GM23338 (cell line): ENCODE measurements around the gene CLDN15. TPM values are rescaled to one million over a fixed set of nuclear protein-coding genes. Genes with fewer than 3 reads are reported as not detected.

Source experiments
- ATAC-seq: fragments of 200-7000 bp; cut with Tn5 transposase; 3 replicates; pipeline ENCODE4 v1.9.1; 2020
- DNase-seq: peaks from one replicate; pipeline ENCODE4 v3.0.0-alpha.2; 2015; ENCODE audit warnings: low spot score
- H2AFZ ChIP-seq: fragments of 200-600 bp; sonication (generic); 2 replicates; pipeline ENCODE4 v1.8.0; 2016; ENCODE audit warnings: antibody characterized with exemption, mild to moderate bottlenecking, moderate library complexity
- H3F3A ChIP-seq: fragments of 200-600 bp; sonication (generic); replicated peaks from 2 replicates; pipeline ENCODE4 v1.8.0; 2017; ENCODE audit warnings: antibody characterized with exemption, mixed run types, low read depth
- H3K27ac ChIP-seq: fragments of 200-600 bp; sonication (generic); 2 replicates; pipeline ENCODE4 v1.6.1; 2016; ENCODE audit warnings: low read depth
- H3K27me3 ChIP-seq: fragments of 200-600 bp; sonication (generic); 2 replicates; pipeline ENCODE4 v1.8.0; 2016; ENCODE audit warnings: mild to moderate bottlenecking, mixed run types, moderate library complexity; ENCODE audit not compliant: insufficient read depth
- H3K36me3 ChIP-seq: fragments of 200-600 bp; sonication (generic); 2 replicates; pipeline ENCODE4 v1.8.0; 2016; ENCODE audit warnings: mild to moderate bottlenecking; ENCODE audit not compliant: insufficient read depth
- H3K4me1 ChIP-seq: fragments of 200-600 bp; sonication (generic); 2 replicates; pipeline ENCODE4 v1.8.0; 2016; ENCODE audit warnings: mild to moderate bottlenecking, moderate library complexity; ENCODE audit not compliant: insufficient read depth
- H3K4me2 ChIP-seq: fragments of 200-600 bp; sonication (generic); 2 replicates; pipeline ENCODE4 v1.7.1; 2017; ENCODE audit warnings: mixed run types
- H3K4me3 ChIP-seq: fragments of 200-600 bp; sonication (generic); 2 replicates; pipeline ENCODE4 v1.6.1; 2016; ENCODE audit warnings: mixed run types
- H3K79me2 ChIP-seq: fragments of 200-600 bp; sonication (generic); replicated peaks from 2 replicates; pipeline ENCODE4 v1.8.0; 2017; ENCODE audit warnings: mild to moderate bottlenecking; ENCODE audit not compliant: insufficient read depth
- H3K9me2 ChIP-seq: fragments of 200-600 bp; sonication (generic); 2 replicates; pipeline ENCODE4 v1.8.0; 2017; ENCODE audit not compliant: insufficient read depth
- H4K20me1 ChIP-seq: fragments of 200-600 bp; sonication (generic); replicated peaks from 2 replicates; pipeline ENCODE4 v1.8.0; 2017; ENCODE audit warnings: mild to moderate bottlenecking; ENCODE audit not compliant: insufficient read depth
- H3K27ac Mint-ChIP-seq: 2 replicates; pipeline ENCODE4 v1.8.0; 2020; ENCODE audit warnings: inconsistent platforms, mild to moderate bottlenecking, moderate library complexity, mixed read lengths
- H3K27me3 Mint-ChIP-seq: 3 replicates; pipeline ENCODE4 v1.8.0; 2022; ENCODE audit warnings: low read depth, mild to moderate bottlenecking, moderate library complexity, mixed read lengths, inconsistent platforms; ENCODE audit not compliant: insufficient read depth, poor library complexity
- H3K36me3 Mint-ChIP-seq: 3 replicates; pipeline ENCODE4 v1.8.0; 2021; ENCODE audit warnings: low read depth, mild to moderate bottlenecking, inconsistent platforms, moderate library complexity, mixed read lengths
- H3K4me1 Mint-ChIP-seq: 3 replicates; pipeline ENCODE4 v1.8.0; 2020; ENCODE audit warnings: mild to moderate bottlenecking, inconsistent platforms, mixed read lengths
- H3K4me3 Mint-ChIP-seq: 3 replicates; pipeline ENCODE4 v1.8.0; 2021; ENCODE audit warnings: moderate library complexity, mild to moderate bottlenecking, inconsistent platforms, mixed read lengths
- H3K9me3 Mint-ChIP-seq: 3 replicates; pipeline ENCODE4 v1.8.0; 2020; ENCODE audit warnings: moderate library complexity, mild to moderate bottlenecking, inconsistent platforms, mixed read lengths
- CREB1 ChIP-seq: fragments of 250-450 bp; sonication (Bioruptor Pico); IDR thresholded peaks from 2 replicates; pipeline ENCODE4 v1.5.0; 2020; ENCODE audit warnings: low read depth, mild to moderate bottlenecking, moderate library complexity
- EZH2 ChIP-seq: fragments of 200-600 bp; sonication (generic); IDR thresholded peaks from one replicate; pipeline ENCODE4 v1.8.0; 2017; ENCODE audit warnings: antibody characterized with exemption, mild to moderate bottlenecking, low read depth; ENCODE audit not compliant: unreplicated experiment
- EZH2phosphoT487 ChIP-seq: fragments of 200-600 bp; sonication (generic); IDR thresholded peaks from one replicate; pipeline ENCODE4 v1.8.1; 2018; ENCODE audit warnings: antibody characterized with exemption; ENCODE audit not compliant: unreplicated experiment
- JUNB ChIP-seq: IDR thresholded peaks from one replicate; pipeline ENCODE4 v1.6.1; 2016; ENCODE audit warnings: antibody characterized with exemption; ENCODE audit not compliant: unreplicated experiment
- NANOG ChIP-seq: IDR thresholded peaks from 2 replicates; pipeline ENCODE4 v1.6.1; 2016; ENCODE audit warnings: antibody characterized with exemption, borderline replicate concordance
- STAT1 ChIP-seq: IDR thresholded peaks from one replicate; pipeline ENCODE4 v1.6.1; 2016; ENCODE audit warnings: antibody characterized with exemption; ENCODE audit not compliant: unreplicated experiment
- ZNF114 ChIP-seq: fragments of 250-450 bp; sonication (Bioruptor Pico); IDR thresholded peaks from 2 replicates; pipeline ENCODE4 v1.5.0; 2020; ENCODE audit warnings: mild to moderate bottlenecking, moderate library complexity
- polyA plus RNA-seq: library from polyadenylated mRNA; unstranded; fragments of >200 nt; fragmentation: Nextera tagmentation; extraction: Ambion mirVana; gene quantifications from 2 replicates; pipeline ENCODE4 v1.2.1, GENCODE V29; 2016
- total RNA-seq: library from RNA; depleted of rRNA; stranded (reverse); fragments of >200 nt; shearing (Covaris generic); gene quantifications from 2 replicates; pipeline ENCODE4 v1.2.3, GENCODE V29; 2014
- TF ChIP-seq, protein P1 (sequence below): IDR thresholded peaks from 2 replicates; pipeline ENCODE4 v1.6.1; 2016; ENCODE audit warnings: antibody characterized with exemption
- TF ChIP-seq, protein P2 (sequence below), 2 experiments: fragments of 200-600 bp in 1 of 2; sonication (generic) in 1 of 2; conservative IDR thresholded peaks; 2 replicates each; pipeline versions ENCODE4 v1.5.1 to v1.6.1; 2016 to 2017; ENCODE audit warnings: antibody characterized with exemption in 2 of 2, low read depth in 2 of 2, mild to moderate bottlenecking in 2 of 2, moderate library complexity in 1 of 2
- TF ChIP-seq, protein P3 (sequence below): fragments of 250-450 bp; sonication (Bioruptor Pico); IDR thresholded peaks from 2 replicates; pipeline ENCODE4 v1.5.0; 2020; ENCODE audit warnings: mild to moderate bottlenecking, moderate library complexity

CLDN15 gene
- total and polyA plus RNA-seq, 2 experiments from 2014 or later = 3.6 to 4.1 TPM

DNA sequence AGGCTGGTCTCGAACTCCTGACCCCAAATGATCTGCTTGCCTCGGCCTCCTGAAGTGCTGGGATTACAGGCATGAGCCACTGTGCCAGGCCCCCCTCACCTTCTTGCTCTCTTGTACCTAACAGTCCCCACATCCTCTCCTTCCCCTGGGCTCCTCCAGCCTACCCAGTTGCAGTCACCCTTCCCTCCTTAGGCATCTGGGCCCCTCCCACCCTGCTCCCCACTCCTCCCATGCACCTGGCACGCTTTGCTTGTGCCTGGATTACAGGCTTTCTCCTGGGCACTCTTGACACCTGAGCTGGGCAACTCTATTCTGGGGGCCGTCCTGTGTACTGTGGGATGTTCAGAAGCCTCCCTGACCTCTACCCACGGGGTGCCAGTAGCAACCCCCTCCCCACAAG lies 3.0 kb downstream of the CLDN15 start (continued):
- TF ChIP-seq, protein P1, sequence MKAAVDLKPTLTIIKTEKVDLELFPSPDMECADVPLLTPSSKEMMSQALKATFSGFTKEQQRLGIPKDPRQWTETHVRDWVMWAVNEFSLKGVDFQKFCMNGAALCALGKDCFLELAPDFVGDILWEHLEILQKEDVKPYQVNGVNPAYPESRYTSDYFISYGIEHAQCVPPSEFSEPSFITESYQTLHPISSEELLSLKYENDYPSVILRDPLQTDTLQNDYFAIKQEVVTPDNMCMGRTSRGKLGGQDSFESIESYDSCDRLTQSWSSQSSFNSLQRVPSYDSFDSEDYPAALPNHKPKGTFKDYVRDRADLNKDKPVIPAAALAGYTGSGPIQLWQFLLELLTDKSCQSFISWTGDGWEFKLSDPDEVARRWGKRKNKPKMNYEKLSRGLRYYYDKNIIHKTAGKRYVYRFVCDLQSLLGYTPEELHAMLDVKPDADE = no peak
- TF ChIP-seq EZH2phosphoT487 = no peak
- TF ChIP-seq ZNF114 (CRISPR knock-in tag) = no peak
- TF ChIP-seq CREB1 (CRISPR knock-in tag) = no peak
- no peak for TF ChIP-seq EZH2

DNA sequence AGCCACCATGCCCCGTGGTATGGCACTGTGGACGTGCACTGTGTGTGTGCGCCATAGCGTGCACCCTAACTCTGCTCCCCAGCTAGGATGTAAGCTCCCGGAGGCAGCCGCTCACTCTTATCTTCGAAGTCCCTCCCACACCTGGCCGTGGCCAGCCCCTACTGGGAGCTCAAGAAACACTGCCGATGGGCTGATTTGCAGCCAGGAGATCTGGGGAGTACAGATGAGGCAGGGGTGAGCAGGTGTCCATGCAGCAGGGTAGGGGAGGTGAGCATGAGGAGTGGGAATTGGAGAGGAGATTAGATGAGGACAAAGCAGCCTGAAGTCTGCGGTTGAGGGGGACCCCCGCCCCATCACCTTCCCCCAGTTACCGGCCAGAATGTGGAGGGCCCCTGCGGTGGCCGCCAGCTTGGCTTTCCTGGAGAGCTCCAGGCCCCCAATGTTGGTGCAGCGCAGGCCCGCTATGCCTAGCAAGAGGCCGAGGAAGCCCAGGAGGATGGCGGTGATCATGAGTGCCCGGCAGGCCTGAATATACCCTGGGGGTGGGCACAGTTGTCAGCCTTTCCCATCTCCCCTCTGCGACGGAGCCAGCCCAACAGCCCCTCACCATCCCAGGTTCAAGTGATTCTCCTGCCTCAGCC lies 3.6 kb downstream of the CLDN15 start:
- no peaks in the 10 kb centered on the region for H3K27me3 ChIP-seq
- Mint-ChIP-seq H3K27me3 (peaks cover 17% of the 10 kb centered on the region), H3K9me3 (no peaks in the 10 kb centered on the region), H3K4me1 (peaks cover 36% of the 10 kb centered on the region), H3K36me3 (peaks cover 8% of the 10 kb centered on the region), H3K4me3 (no peak overlapping the region; the same call in 2 of the 3 replicates), H3K27ac (no peak overlapping the region)
- H3K4me1 ChIP-seq = peaks cover 43% of the 10 kb centered on the region
- no peak overlapping the region for H3K27ac ChIP-seq
- H3K36me3 ChIP-seq = no peaks in the 10 kb centered on the region
- ATAC-seq (no peak), DNase-seq (no peak)
- no peaks in the 10 kb centered on the region for H3K79me2 ChIP-seq
- no peak overlapping the region for H3K4me2 ChIP-seq
- H2AFZ ChIP-seq = no peak overlapping the region
- no peaks in the 10 kb centered on the region for H3K9me2 ChIP-seq
- peaks cover 33% of the 10 kb centered on the region for H3F3A ChIP-seq
- no peaks in the 10 kb centered on the region; the same call in 1 of the 2 replicates for H4K20me1 ChIP-seq
- H3K4me3 ChIP-seq = no peak overlapping the region
- TF ChIP-seq JUNB (no peak), EZH2phosphoT487 (no peak), STAT1 (no peak), NANOG (no peak)
- TF ChIP-seq, protein P2, sequence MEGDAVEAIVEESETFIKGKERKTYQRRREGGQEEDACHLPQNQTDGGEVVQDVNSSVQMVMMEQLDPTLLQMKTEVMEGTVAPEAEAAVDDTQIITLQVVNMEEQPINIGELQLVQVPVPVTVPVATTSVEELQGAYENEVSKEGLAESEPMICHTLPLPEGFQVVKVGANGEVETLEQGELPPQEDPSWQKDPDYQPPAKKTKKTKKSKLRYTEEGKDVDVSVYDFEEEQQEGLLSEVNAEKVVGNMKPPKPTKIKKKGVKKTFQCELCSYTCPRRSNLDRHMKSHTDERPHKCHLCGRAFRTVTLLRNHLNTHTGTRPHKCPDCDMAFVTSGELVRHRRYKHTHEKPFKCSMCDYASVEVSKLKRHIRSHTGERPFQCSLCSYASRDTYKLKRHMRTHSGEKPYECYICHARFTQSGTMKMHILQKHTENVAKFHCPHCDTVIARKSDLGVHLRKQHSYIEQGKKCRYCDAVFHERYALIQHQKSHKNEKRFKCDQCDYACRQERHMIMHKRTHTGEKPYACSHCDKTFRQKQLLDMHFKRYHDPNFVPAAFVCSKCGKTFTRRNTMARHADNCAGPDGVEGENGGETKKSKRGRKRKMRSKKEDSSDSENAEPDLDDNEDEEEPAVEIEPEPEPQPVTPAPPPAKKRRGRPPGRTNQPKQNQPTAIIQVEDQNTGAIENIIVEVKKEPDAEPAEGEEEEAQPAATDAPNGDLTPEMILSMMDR (conservative IDR thresholded peaks at IDR 0.05; ENCODE audit: low read depth in 2 of 2) = no peak
- TF ChIP-seq, protein P1 = no peak
- TF ChIP-seq, protein P3, sequence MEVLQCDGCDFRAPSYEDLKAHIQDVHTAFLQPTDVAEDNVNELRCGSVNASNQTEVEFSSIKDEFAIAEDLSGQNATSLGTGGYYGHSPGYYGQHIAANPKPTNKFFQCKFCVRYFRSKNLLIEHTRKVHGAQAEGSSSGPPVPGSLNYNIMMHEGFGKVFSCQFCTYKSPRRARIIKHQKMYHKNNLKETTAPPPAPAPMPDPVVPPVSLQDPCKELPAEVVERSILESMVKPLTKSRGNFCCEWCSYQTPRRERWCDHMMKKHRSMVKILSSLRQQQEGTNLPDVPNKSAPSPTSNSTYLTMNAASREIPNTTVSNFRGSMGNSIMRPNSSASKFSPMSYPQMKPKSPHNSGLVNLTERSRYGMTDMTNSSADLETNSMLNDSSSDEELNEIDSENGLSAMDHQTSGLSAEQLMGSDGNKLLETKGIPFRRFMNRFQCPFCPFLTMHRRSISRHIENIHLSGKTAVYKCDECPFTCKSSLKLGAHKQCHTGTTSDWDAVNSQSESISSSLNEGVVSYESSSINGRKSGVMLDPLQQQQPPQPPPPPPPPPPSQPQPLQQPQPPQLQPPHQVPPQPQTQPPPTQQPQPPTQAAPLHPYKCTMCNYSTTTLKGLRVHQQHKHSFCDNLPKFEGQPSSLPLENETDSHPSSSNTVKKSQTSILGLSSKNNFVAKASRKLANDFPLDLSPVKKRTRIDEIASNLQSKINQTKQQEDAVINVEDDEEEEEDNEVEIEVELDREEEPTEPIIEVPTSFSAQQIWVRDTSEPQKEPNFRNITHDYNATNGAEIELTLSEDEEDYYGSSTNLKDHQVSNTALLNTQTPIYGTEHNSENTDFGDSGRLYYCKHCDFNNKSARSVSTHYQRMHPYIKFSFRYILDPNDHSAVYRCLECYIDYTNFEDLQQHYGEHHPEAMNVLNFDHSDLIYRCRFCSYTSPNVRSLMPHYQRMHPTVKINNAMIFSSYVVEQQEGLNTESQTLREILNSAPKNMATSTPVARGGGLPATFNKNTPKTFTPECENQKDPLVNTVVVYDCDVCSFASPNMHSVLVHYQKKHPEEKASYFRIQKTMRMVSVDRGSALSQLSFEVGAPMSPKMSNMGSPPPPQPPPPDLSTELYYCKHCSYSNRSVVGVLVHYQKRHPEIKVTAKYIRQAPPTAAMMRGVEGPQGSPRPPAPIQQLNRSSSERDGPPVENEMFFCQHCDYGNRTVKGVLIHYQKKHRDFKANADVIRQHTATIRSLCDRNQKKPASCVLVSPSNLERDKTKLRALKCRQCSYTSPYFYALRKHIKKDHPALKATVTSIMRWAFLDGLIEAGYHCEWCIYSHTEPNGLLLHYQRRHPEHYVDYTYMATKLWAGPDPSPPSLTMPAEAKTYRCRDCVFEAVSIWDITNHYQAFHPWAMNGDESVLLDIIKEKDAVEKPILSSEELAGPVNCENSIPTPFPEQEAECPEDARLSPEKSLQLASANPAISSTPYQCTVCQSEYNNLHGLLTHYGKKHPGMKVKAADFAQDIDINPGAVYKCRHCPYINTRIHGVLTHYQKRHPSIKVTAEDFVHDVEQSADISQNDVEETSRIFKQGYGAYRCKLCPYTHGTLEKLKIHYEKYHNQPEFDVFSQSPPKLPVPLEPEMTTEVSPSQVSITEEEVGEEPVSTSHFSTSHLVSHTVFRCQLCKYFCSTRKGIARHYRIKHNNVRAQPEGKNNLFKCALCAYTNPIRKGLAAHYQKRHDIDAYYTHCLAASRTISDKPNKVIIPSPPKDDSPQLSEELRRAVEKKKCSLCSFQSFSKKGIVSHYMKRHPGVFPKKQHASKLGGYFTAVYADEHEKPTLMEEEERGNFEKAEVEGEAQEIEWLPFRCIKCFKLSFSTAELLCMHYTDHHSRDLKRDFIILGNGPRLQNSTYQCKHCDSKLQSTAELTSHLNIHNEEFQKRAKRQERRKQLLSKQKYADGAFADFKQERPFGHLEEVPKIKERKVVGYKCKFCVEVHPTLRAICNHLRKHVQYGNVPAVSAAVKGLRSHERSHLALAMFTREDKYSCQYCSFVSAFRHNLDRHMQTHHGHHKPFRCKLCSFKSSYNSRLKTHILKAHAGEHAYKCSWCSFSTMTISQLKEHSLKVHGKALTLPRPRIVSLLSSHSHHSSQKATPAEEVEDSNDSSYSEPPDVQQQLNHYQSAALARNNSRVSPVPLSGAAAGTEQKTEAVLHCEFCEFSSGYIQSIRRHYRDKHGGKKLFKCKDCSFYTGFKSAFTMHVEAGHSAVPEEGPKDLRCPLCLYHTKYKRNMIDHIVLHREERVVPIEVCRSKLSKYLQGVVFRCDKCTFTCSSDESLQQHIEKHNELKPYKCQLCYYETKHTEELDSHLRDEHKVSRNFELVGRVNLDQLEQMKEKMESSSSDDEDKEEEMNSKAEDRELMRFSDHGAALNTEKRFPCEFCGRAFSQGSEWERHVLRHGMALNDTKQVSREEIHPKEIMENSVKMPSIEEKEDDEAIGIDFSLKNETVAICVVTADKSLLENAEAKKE = no peak
